ENCODE data around the gene EXOC2.

The EXOC2 gene

GRCh38 chr6:456358-456867 is 236.5 kb downstream of the EXOC2 start:
- no peak for DNase-seq

DNA sequence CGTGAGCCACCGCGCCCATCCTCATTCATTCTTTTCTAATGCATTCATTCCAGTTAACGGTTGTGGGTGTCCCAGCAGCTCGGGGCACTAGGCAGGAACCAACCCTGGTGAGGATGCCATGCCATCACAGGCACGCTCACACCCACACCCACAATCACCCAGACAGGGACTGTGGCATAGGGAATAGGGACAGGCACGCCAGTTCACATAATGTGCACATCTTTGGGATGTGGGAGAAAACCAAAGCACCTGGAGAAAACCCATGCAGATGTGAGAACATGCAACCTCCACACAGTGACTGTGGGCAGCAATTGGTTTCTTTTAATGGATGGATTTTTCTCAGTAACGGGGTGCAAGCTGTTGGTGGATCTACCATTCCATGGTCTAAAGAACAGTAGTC is 237.1 kb downstream of the EXOC2 start:
- no peak for DNase-seq

GRCh38 chr6:455006-455585 is 237.8 kb downstream of the EXOC2 start:
- DNase-seq, result no peak

DNA sequence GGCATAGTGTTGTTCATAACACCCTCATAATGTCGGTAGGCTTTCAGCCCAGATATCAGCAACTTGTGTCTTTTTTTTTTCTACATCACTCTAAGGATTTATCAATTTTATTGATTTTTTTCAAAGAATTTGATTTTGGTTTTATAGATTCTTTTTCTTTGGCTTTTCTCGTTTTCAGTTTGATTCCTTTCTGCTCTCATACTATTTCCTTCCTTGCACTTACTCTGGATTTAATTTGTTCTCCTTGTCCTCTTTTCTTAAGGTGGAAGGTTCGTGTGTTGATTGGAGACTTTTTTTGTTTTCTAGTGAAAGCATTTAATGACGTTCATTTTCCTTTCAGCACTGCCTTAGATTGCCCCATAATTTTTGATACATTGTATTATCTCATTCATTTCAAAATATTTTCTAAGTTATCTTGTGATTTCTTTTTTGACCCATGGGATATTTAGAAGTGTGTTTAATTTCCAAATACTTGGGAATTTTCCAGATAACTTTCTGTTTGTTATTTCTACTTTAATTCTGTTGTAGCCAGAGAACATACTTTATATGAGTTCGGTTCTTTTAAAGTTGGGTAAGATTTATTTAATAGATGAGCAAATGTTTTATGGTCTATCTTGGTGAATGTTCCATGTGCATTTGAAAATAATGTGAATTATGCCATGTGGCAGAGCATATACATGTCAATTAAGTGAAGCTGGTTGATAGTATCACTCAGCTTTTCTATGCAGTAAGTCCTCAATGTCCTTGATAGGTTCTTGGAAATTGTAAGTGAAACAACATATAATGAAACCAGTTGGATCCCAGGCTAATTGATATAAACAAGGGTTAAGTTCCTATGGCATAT is 238.6 kb downstream of the EXOC2 start:
- DNase-seq, result no peak

DNA sequence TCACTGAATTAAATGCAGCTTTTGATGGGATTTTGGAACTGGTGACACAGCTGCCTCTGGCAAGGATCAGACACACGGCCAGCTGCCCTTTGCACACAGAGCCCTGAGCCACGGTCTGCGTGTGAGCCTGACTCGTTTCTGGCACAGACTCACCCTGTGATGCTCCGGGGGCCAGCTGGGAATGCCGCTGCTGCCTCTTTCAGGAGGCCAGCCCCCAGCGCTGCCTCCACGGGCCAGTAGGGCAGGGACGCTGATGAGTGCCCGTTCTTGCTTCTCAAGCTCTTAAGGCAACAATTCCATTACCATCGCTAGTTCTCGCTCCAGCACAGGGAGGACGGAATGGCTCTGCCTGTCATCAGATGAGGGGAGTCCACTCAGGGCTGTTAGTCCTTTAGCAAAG is 239.8 kb downstream of the EXOC2 start:
- DNase-seq, result no peak

DNA sequence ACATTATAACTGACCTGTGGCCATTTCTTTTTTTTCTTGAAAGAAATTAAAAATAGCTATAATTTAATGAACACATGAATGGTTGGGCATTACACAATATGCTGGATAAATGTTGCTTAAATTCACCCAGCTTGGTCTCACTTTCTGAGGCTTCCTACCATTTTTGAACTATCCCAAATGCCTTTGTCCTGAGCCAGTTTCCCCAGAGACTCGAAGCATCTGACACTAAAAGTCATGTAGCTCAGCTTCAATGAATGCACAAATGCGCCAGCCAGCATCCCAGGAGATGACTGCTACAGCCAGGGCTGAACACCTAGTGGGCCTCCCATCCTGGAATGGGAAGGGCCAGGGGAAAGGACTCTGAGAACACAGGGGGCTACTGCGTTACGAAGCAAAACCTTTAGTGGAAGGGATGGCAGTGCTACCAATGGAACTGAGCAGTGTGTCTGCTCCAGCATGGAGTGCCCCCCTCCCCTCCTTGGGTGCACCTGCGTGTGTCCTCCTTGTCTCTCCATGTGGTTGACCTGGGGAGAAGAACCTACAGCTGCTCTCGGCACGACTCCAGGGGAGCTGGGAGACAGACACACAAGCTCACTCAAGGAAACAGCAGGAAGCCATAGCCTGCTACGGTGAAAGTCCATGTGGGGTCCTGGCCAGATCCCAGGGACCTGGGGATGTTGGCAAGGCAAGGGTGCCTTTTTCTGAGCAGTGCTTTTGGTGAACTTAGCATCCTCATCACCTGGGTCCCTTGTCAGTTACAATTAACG is 240.5 kb downstream of the EXOC2 start:
- no peak for DNase-seq

- no peak for DNase-seq
These were observed 241.1 kb downstream of the EXOC2 start for GRCh38 chr6:451847-452246.

DNA sequence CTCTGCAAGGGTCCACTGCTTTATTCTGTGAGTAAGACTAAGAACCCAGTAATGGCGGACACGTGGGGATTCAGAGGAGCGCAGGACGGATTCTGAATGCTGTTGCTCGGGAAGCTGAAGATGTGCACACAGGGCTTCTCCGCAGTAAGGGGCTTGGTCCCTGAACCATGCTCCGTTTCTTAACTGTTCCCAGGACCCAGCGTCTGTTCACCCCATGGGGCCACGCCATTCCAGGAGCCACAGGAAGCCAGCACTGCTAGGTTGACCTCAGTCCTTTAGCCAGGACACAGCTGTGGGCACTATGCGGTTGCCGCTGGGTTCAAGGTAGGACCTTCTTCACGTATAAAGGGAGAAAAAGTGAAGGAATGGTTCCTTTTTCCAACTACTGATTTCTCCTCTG is 241.6 kb downstream of the EXOC2 start:
- DNase-seq, result no peak

- DNase-seq, result no peak
These were observed 243.2 kb downstream of the EXOC2 start for GRCh38 chr6:449486-450419.

DNA sequence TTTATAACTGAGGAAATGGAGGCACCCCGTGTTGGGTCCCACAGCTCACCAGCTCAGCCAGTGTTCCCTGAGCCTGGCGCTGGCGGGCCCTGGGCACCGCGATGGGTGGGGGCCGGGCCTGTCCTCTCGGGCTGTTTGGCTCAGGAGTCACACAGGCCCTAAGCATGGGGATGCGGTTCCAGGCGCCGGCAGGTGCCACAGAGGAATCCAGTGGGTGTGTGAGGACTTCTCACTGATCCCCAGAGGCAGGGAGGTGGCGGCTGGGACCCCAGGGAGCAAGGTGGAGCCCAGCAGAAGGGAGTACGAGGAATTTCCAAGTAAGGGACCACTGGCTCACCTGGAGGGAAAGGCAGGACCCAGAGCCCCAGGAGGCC is 243.9 kb downstream of the EXOC2 start:
- DNase-seq, result no peak

GRCh38 chr6:448296-449056 is 244.5 kb downstream of the EXOC2 start:
- no peak for DNase-seq

- no peak for DNase-seq
These were observed 245.4 kb downstream of the EXOC2 start for GRCh38 chr6:447381-448165.

GRCh38 chr6:446418-447366 is 246.2 kb downstream of the EXOC2 start:
- DNase-seq, result no peak

GRCh38 chr6:445571-446417 is 247.1 kb downstream of the EXOC2 start:
- no peak for DNase-seq

GRCh38 chr6:444653-445275 is 248.2 kb downstream of the EXOC2 start:
- DNase-seq, result no peak

- no peak for DNase-seq
These were observed 249.2 kb downstream of the EXOC2 start for GRCh38 chr6:443621-444159.

DNA sequence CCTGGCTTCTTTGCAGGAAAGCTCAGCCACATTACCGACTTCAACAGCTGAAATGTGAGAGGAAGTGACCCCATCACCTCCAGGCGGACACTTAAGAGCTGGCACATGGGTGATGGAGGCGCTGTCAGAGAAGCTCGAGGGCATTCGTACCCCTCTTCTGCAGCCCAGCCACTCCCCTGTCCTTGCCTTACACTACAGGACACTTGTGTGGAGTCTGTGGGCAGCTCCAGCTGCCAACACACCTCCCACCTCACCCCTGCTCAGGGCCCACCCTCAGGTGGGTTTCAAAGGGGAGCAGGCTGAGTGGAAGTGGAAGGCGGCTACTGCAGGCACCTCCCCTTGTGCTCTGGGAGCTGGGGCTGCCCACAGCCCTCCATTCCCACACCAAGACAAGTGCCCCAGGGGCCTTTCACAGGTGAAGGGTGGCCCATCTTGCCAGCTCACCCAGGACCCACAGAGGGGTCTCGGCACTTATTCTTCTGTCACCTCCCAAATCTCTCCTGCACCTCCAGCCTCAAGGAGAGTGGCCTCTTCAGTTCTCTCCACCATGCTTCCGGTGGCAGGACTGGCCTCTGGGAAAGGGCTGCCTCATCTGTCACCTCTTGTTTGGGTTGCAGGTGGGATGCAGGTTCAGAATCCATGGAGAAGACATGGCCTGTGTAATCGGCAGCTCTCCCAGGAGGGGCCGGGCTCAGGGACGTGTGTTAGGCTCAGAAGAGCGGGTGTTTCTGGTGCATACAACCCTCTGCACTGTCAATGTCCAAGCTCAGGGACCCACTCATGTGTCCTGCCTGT is 251.6 kb downstream of the EXOC2 start:
- no peak for DNase-seq

Measured in SHP77 treated with DMSO at 0.1 percent for 48 hours (cell line).